HEK293 (cell line): Measurements from ENCODE around the gene ALLC.
"Not testable (repeated sequence)": the region's sequence is repeated elsewhere in the genome, so short reads cannot be mapped to it uniquely, and the experiment has no call there.

Experiments
- CTCF ChIP-seq: fragments of 450-650 bp; formaldehyde crosslinking; IDR thresholded peaks from 2 replicates; pipeline ENCODE4 v1.5.1; 2016; ENCODE audit warnings: missing biosample characterization, missing genetic modification characterization
- PBX3 ChIP-seq: sonication (generic); formaldehyde crosslinking; IDR thresholded peaks from 2 replicates; pipeline ENCODE4 v1.8.1; 2022; ENCODE audit warnings: mild to moderate bottlenecking, moderate library complexity, missing genetic modification reagents
- PRDM1 ChIP-seq: fragments of 450-650 bp; formaldehyde crosslinking; IDR thresholded peaks from 2 replicates; pipeline ENCODE4; 2016; ENCODE audit warnings: missing biosample characterization, missing genetic modification characterization
- TSHZ1 ChIP-seq: fragments of 450-650 bp; formaldehyde crosslinking; IDR thresholded peaks from 2 replicates; pipeline ENCODE4 v1.5.1; 2016; ENCODE audit warnings: missing biosample characterization, missing genetic modification characterization, borderline replicate concordance
- ZBTB7A ChIP-seq: fragments of 450-650 bp; formaldehyde crosslinking; IDR thresholded peaks from 2 replicates; pipeline ENCODE4 v1.5.1; 2016; ENCODE audit warnings: low read depth, missing biosample characterization, missing genetic modification characterization
- ZEB2 ChIP-seq: fragments of 450-650 bp; formaldehyde crosslinking; IDR thresholded peaks from 2 replicates; pipeline ENCODE4 v1.5.1; 2016; ENCODE audit warnings: missing biosample characterization, missing genetic modification characterization
- ZNF121 ChIP-seq: fragments of 450-650 bp; formaldehyde crosslinking; IDR thresholded peaks from 2 replicates; pipeline ENCODE4 v1.5.1; 2016; ENCODE audit warnings: missing biosample characterization, missing genetic modification characterization
- ZNF140 ChIP-seq: fragments of 450-650 bp; formaldehyde crosslinking; IDR thresholded peaks from 2 replicates; pipeline ENCODE4 v1.5.1; 2016; ENCODE audit warnings: missing biosample characterization, missing genetic modification characterization
- ZNF302 ChIP-seq: fragments of 450-650 bp; formaldehyde crosslinking; IDR thresholded peaks from 2 replicates; pipeline ENCODE4 v1.5.1; 2016; ENCODE audit warnings: missing biosample characterization, missing genetic modification characterization, low read depth
- ZNF426 ChIP-seq: fragments of 450-650 bp; formaldehyde crosslinking; IDR thresholded peaks from 2 replicates; pipeline ENCODE4 v1.5.1; 2017; ENCODE audit warnings: missing biosample characterization, missing genetic modification characterization, mild to moderate bottlenecking, inconsistent platforms, moderate library complexity
- ZNF510 ChIP-seq: fragments of 450-650 bp; formaldehyde crosslinking; IDR thresholded peaks from 2 replicates; pipeline ENCODE4 v1.5.1; 2018; ENCODE audit warnings: mild to moderate bottlenecking, missing genetic modification characterization, missing biosample characterization; ENCODE audit not compliant: insufficient replicate concordance
- ZNF561 ChIP-seq: fragments of 450-650 bp; IDR thresholded peaks from 2 replicates; pipeline ENCODE4 v1.5.1; 2018; ENCODE audit warnings: missing biosample characterization, missing genetic modification characterization, borderline replicate concordance
- ZNF654 ChIP-seq: fragments of 450-650 bp; formaldehyde crosslinking; IDR thresholded peaks from 2 replicates; pipeline ENCODE4 v1.5.1; 2016; ENCODE audit warnings: low read depth, missing biosample characterization, missing genetic modification characterization

- TF ChIP-seq ZEB2 (tag by site-specific recombination); CTCF (tag by site-specific recombination); PBX3 (CRISPR knock-in tag); ZNF426 (tag by site-specific recombination); ZNF654; TSHZ1 (tag by site-specific recombination); PRDM1 (tag by site-specific recombination); ZNF561 (tag by site-specific recombination); ZNF121 (tag by site-specific recombination); ZBTB7A (tag by site-specific recombination); ZNF510; ZNF302 (tag by site-specific recombination); ZNF140 (tag by site-specific recombination): not testable (repeated sequence)
These were observed 22.0 kb upstream of the ALLC start for GRCh38 chr2:3635975-3636327.
